GM23338 (cell line): ENCODE data around the gene CMTM5. TPM values are rescaled to one million over a fixed set of nuclear protein-coding genes. Genes with fewer than 3 reads are reported as not detected.

Source experiments
- ATAC-seq: fragments of 200-7000 bp; cut with Tn5 transposase; 3 replicates; pipeline ENCODE4 v1.9.1; 2020
- DNase-seq: peaks from one replicate; pipeline ENCODE4 v3.0.0-alpha.2; 2015; ENCODE audit warnings: low spot score
- H2AFZ ChIP-seq: fragments of 200-600 bp; sonication (generic); 2 replicates; pipeline ENCODE4 v1.8.0; 2016; ENCODE audit warnings: antibody characterized with exemption, mild to moderate bottlenecking, moderate library complexity
- H3F3A ChIP-seq: fragments of 200-600 bp; sonication (generic); replicated peaks from 2 replicates; pipeline ENCODE4 v1.8.0; 2017; ENCODE audit warnings: antibody characterized with exemption, mixed run types, low read depth
- H3K27ac ChIP-seq: fragments of 200-600 bp; sonication (generic); 2 replicates; pipeline ENCODE4 v1.6.1; 2016; ENCODE audit warnings: low read depth
- H3K27me3 ChIP-seq: fragments of 200-600 bp; sonication (generic); 2 replicates; pipeline ENCODE4 v1.8.0; 2016; ENCODE audit warnings: mild to moderate bottlenecking, mixed run types, moderate library complexity; ENCODE audit not compliant: insufficient read depth
- H3K36me3 ChIP-seq: fragments of 200-600 bp; sonication (generic); 2 replicates; pipeline ENCODE4 v1.8.0; 2016; ENCODE audit warnings: mild to moderate bottlenecking; ENCODE audit not compliant: insufficient read depth
- H3K4me1 ChIP-seq: fragments of 200-600 bp; sonication (generic); 2 replicates; pipeline ENCODE4 v1.8.0; 2016; ENCODE audit warnings: mild to moderate bottlenecking, moderate library complexity; ENCODE audit not compliant: insufficient read depth
- H3K4me2 ChIP-seq: fragments of 200-600 bp; sonication (generic); 2 replicates; pipeline ENCODE4 v1.7.1; 2017; ENCODE audit warnings: mixed run types
- H3K4me3 ChIP-seq: fragments of 200-600 bp; sonication (generic); 2 replicates; pipeline ENCODE4 v1.6.1; 2016; ENCODE audit warnings: mixed run types
- H3K79me2 ChIP-seq: fragments of 200-600 bp; sonication (generic); replicated peaks from 2 replicates; pipeline ENCODE4 v1.8.0; 2017; ENCODE audit warnings: mild to moderate bottlenecking; ENCODE audit not compliant: insufficient read depth
- H3K9me2 ChIP-seq: fragments of 200-600 bp; sonication (generic); 2 replicates; pipeline ENCODE4 v1.8.0; 2017; ENCODE audit not compliant: insufficient read depth
- H4K20me1 ChIP-seq: fragments of 200-600 bp; sonication (generic); replicated peaks from 2 replicates; pipeline ENCODE4 v1.8.0; 2017; ENCODE audit warnings: mild to moderate bottlenecking; ENCODE audit not compliant: insufficient read depth
- H3K27ac Mint-ChIP-seq: 2 replicates; pipeline ENCODE4 v1.8.0; 2020; ENCODE audit warnings: inconsistent platforms, mild to moderate bottlenecking, moderate library complexity, mixed read lengths
- H3K27me3 Mint-ChIP-seq: 3 replicates; pipeline ENCODE4 v1.8.0; 2022; ENCODE audit warnings: low read depth, mild to moderate bottlenecking, moderate library complexity, mixed read lengths, inconsistent platforms; ENCODE audit not compliant: insufficient read depth, poor library complexity
- H3K36me3 Mint-ChIP-seq: 3 replicates; pipeline ENCODE4 v1.8.0; 2021; ENCODE audit warnings: low read depth, mild to moderate bottlenecking, inconsistent platforms, moderate library complexity, mixed read lengths
- H3K4me1 Mint-ChIP-seq: 3 replicates; pipeline ENCODE4 v1.8.0; 2020; ENCODE audit warnings: mild to moderate bottlenecking, inconsistent platforms, mixed read lengths
- H3K4me3 Mint-ChIP-seq: 3 replicates; pipeline ENCODE4 v1.8.0; 2021; ENCODE audit warnings: moderate library complexity, mild to moderate bottlenecking, inconsistent platforms, mixed read lengths
- H3K9me3 Mint-ChIP-seq: 3 replicates; pipeline ENCODE4 v1.8.0; 2020; ENCODE audit warnings: moderate library complexity, mild to moderate bottlenecking, inconsistent platforms, mixed read lengths
- CREB1 ChIP-seq: fragments of 250-450 bp; sonication (Bioruptor Pico); IDR thresholded peaks from 2 replicates; pipeline ENCODE4 v1.5.0; 2020; ENCODE audit warnings: low read depth, mild to moderate bottlenecking, moderate library complexity
- EZH2 ChIP-seq: fragments of 200-600 bp; sonication (generic); IDR thresholded peaks from one replicate; pipeline ENCODE4 v1.8.0; 2017; ENCODE audit warnings: antibody characterized with exemption, mild to moderate bottlenecking, low read depth; ENCODE audit not compliant: unreplicated experiment
- EZH2phosphoT487 ChIP-seq: fragments of 200-600 bp; sonication (generic); IDR thresholded peaks from one replicate; pipeline ENCODE4 v1.8.1; 2018; ENCODE audit warnings: antibody characterized with exemption; ENCODE audit not compliant: unreplicated experiment
- POLR2AphosphoS5 ChIP-seq: IDR thresholded peaks from 2 replicates; pipeline ENCODE4 v1.6.1; 2016; ENCODE audit warnings: antibody characterized with exemption, low read depth
- ZNF331 ChIP-seq: fragments of 250-450 bp; sonication (Bioruptor Pico); IDR thresholded peaks from 2 replicates; pipeline ENCODE4 v1.5.0; 2020; ENCODE audit warnings: low read depth, mild to moderate bottlenecking, moderate library complexity
- polyA plus RNA-seq: library from polyadenylated mRNA; unstranded; fragments of >200 nt; fragmentation: Nextera tagmentation; extraction: Ambion mirVana; gene quantifications from 2 replicates; pipeline ENCODE4 v1.2.1, GENCODE V29; 2016
- total RNA-seq: library from RNA; depleted of rRNA; stranded (reverse); fragments of >200 nt; shearing (Covaris generic); gene quantifications from 2 replicates; pipeline ENCODE4 v1.2.3, GENCODE V29; 2014
- TF ChIP-seq, protein P1 (sequence below): IDR thresholded peaks from 2 replicates; pipeline ENCODE4 v1.6.1; 2016; ENCODE audit warnings: antibody characterized with exemption
- TF ChIP-seq, protein P2 (sequence below): fragments of 250-450 bp; sonication (Bioruptor Pico); IDR thresholded peaks from 2 replicates; pipeline ENCODE4 v1.5.0; 2020; ENCODE audit warnings: mild to moderate bottlenecking, moderate library complexity

Gene CMTM5
- total and polyA plus RNA-seq, 2 experiments from 2014 or later, result 0.24 TPM; not detected in 1

DNA sequence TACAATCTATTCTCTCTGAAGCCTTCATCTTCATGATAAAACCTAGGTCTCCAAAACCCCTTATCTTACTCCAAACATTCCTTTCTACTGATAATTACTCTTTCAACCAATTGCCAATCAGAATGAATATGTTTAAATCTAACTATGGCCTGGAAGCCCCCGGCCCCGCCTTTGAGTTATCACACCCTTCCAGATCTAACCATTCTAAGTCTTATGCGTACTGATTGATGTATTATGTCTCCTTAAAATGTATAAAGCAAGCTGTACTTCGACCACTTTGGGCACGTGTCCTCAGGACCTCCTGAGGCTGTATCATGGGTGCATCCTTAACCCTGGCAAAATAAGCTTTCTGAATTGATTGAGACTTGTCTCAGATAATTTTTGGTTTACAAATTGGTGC lies 41.2 kb upstream of the CMTM5 start:
- Mint-ChIP-seq H3K36me3 (peaks cover 10% of the 10 kb centered on the region; the same call in 2 of the 3 replicates), H3K9me3 (peaks cover 38% of the 10 kb centered on the region), H3K4me3 (no peak overlapping the region), H3K27ac (no peak overlapping the region), H3K27me3 (peaks cover 2% of the 10 kb centered on the region), H3K4me1 (no peaks in the 10 kb centered on the region)
- no peak overlapping the region for H2AFZ ChIP-seq
- TF ChIP-seq, protein P1, sequence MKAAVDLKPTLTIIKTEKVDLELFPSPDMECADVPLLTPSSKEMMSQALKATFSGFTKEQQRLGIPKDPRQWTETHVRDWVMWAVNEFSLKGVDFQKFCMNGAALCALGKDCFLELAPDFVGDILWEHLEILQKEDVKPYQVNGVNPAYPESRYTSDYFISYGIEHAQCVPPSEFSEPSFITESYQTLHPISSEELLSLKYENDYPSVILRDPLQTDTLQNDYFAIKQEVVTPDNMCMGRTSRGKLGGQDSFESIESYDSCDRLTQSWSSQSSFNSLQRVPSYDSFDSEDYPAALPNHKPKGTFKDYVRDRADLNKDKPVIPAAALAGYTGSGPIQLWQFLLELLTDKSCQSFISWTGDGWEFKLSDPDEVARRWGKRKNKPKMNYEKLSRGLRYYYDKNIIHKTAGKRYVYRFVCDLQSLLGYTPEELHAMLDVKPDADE, result no peak
- TF ChIP-seq POLR2AphosphoS5 (no peak), EZH2 (no peak), EZH2phosphoT487 (no peak), CREB1 (CRISPR knock-in tag) (no peak), ZNF331 (no peak)
- H3K79me2 ChIP-seq, result no peaks in the 10 kb centered on the region
- H3F3A ChIP-seq, result no peaks in the 10 kb centered on the region
- H3K27me3 ChIP-seq, result no peaks in the 10 kb centered on the region; the same call in 1 of the 2 replicates
- no peak overlapping the region for H3K4me2 ChIP-seq
- H4K20me1 ChIP-seq, result no peaks in the 10 kb centered on the region
- DNase-seq (no peak), ATAC-seq (no peak)
- H3K4me3 ChIP-seq, result no peak overlapping the region
- 0 out of 2 replicates have a peak, but pooled peaks cover 4% of the 10 kb centered on the region for H3K36me3 ChIP-seq
- 0 out of 2 replicates have a peak, but pooled peaks cover 10% of the 10 kb centered on the region for H3K9me2 ChIP-seq
- no peaks in the 10 kb centered on the region for H3K4me1 ChIP-seq
- H3K27ac ChIP-seq, result no peak overlapping the region

DNA sequence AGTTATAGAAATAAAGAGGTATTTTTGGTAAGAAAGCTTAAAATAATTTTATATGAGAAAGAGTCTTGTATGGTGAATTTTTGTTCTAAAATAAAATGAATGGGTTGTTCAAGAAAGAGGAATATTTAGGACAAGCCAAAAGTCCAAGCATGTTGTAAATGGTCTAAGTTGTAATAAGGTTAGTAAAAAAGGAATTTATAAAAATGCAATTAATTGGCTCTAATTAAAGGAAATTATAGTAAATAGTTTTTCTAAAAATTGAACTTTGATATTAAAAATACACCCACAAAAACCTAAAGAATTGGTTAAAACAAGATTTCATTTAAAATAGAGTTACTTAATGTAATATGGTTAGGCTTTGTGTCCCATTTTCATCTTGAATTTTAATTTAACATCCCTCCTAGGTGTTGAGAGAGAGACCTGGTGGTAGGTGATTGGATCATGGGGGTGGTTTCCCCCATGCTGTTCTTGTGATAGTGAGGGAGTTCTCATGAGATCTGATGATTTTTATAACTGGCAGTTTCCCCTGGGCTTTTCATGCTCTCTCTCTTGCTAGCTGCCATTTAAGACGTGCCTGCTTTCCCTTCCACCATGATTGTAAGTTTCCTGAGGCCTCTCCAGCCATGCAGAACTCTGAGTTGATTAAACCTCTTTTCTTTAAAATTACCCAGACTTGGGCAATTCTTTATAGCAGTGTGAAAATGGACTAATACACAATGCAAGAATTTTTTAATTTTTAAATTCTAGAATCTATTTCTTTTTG lies 37.2 kb upstream of the CMTM5 start:
- no peak overlapping the region for H3K4me3 Mint-ChIP-seq
- ATAC-seq (no peak), DNase-seq (peak; percentile 48)
- no peak overlapping the region for H2AFZ ChIP-seq
- H3K36me3 Mint-ChIP-seq, result peaks cover 12% of the 10 kb centered on the region; the same call in 2 of the 3 replicates
- no peak overlapping the region for H3K4me3 ChIP-seq
- no peak overlapping the region for H3K27ac ChIP-seq
- H3F3A ChIP-seq, result no peaks in the 10 kb centered on the region
- peaks cover 2% of the 10 kb centered on the region for H3K27me3 Mint-ChIP-seq
- no peaks in the 10 kb centered on the region for H4K20me1 ChIP-seq
- H3K4me2 ChIP-seq, result no peak overlapping the region
- H3K4me1 ChIP-seq, result no peaks in the 10 kb centered on the region
- H3K79me2 ChIP-seq, result no peaks in the 10 kb centered on the region
- 0 out of 2 replicates have a peak, but pooled peaks cover 4% of the 10 kb centered on the region for H3K36me3 ChIP-seq
- H3K4me1 Mint-ChIP-seq, result no peaks in the 10 kb centered on the region
- peaks cover 51% of the 10 kb centered on the region for H3K9me3 Mint-ChIP-seq
- no peaks in the 10 kb centered on the region; the same call in 1 of the 2 replicates for H3K27me3 ChIP-seq
- 0 out of 2 replicates have a peak, but pooled peaks cover 10% of the 10 kb centered on the region for H3K9me2 ChIP-seq
- H3K27ac Mint-ChIP-seq, result no peak overlapping the region
- no peak for TF ChIP-seq CREB1 (CRISPR knock-in tag)
- TF ChIP-seq, protein P2, sequence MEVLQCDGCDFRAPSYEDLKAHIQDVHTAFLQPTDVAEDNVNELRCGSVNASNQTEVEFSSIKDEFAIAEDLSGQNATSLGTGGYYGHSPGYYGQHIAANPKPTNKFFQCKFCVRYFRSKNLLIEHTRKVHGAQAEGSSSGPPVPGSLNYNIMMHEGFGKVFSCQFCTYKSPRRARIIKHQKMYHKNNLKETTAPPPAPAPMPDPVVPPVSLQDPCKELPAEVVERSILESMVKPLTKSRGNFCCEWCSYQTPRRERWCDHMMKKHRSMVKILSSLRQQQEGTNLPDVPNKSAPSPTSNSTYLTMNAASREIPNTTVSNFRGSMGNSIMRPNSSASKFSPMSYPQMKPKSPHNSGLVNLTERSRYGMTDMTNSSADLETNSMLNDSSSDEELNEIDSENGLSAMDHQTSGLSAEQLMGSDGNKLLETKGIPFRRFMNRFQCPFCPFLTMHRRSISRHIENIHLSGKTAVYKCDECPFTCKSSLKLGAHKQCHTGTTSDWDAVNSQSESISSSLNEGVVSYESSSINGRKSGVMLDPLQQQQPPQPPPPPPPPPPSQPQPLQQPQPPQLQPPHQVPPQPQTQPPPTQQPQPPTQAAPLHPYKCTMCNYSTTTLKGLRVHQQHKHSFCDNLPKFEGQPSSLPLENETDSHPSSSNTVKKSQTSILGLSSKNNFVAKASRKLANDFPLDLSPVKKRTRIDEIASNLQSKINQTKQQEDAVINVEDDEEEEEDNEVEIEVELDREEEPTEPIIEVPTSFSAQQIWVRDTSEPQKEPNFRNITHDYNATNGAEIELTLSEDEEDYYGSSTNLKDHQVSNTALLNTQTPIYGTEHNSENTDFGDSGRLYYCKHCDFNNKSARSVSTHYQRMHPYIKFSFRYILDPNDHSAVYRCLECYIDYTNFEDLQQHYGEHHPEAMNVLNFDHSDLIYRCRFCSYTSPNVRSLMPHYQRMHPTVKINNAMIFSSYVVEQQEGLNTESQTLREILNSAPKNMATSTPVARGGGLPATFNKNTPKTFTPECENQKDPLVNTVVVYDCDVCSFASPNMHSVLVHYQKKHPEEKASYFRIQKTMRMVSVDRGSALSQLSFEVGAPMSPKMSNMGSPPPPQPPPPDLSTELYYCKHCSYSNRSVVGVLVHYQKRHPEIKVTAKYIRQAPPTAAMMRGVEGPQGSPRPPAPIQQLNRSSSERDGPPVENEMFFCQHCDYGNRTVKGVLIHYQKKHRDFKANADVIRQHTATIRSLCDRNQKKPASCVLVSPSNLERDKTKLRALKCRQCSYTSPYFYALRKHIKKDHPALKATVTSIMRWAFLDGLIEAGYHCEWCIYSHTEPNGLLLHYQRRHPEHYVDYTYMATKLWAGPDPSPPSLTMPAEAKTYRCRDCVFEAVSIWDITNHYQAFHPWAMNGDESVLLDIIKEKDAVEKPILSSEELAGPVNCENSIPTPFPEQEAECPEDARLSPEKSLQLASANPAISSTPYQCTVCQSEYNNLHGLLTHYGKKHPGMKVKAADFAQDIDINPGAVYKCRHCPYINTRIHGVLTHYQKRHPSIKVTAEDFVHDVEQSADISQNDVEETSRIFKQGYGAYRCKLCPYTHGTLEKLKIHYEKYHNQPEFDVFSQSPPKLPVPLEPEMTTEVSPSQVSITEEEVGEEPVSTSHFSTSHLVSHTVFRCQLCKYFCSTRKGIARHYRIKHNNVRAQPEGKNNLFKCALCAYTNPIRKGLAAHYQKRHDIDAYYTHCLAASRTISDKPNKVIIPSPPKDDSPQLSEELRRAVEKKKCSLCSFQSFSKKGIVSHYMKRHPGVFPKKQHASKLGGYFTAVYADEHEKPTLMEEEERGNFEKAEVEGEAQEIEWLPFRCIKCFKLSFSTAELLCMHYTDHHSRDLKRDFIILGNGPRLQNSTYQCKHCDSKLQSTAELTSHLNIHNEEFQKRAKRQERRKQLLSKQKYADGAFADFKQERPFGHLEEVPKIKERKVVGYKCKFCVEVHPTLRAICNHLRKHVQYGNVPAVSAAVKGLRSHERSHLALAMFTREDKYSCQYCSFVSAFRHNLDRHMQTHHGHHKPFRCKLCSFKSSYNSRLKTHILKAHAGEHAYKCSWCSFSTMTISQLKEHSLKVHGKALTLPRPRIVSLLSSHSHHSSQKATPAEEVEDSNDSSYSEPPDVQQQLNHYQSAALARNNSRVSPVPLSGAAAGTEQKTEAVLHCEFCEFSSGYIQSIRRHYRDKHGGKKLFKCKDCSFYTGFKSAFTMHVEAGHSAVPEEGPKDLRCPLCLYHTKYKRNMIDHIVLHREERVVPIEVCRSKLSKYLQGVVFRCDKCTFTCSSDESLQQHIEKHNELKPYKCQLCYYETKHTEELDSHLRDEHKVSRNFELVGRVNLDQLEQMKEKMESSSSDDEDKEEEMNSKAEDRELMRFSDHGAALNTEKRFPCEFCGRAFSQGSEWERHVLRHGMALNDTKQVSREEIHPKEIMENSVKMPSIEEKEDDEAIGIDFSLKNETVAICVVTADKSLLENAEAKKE (CRISPR knock-in tag), result no peak
- no peak for TF ChIP-seq POLR2AphosphoS5
- TF ChIP-seq, protein P1, result no peak
